ENCODE results near the gene C17orf78. TPM values are rescaled to one million over a fixed set of nuclear protein-coding genes. Genes with fewer than 3 reads are reported as not detected.

The C17orf78 gene
- total RNA-seq, 1 donor from 2014 or later: not detected

DNA sequence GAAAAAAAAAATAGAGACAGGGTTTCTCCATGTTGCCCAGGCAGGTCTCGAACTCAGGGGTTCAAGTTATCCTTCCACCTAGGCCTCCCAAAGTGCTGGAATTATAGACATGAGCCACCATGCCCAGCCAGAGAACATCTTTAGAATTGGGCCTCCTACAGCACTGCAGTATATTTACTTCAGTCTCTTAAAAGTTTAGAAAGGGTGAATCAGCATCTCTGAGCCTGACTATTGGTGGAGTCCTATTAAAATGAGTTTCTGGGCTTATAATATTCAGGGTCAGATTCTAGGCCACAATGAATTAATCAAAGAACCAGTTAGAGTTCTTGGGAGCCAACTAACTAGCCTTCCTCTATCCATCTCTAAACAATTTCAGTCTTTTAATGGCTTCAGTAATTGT is 53.7 kb downstream of the C17orf78 start:
- peaks cover 11% of the 10 kb centered on the region for H3K36me3 Mint-ChIP-seq (ENCODE audit: low read depth, unreplicated experiment)
- no peak overlapping the region for H3K4me2 ChIP-seq (ENCODE audit: low read length)
- no peaks in the 10 kb centered on the region for H3K4me1 ChIP-seq (ENCODE audit: insufficient read depth, low read length)
- no peak overlapping the region for H3K4me3 Mint-ChIP-seq (ENCODE audit: unreplicated experiment)
- no peak overlapping the region for H3K9ac ChIP-seq (ENCODE audit: low read length)
- H3K4me3 ChIP-seq (ENCODE audit: insufficient read depth, low read depth, low read length): no peak overlapping the region
- H3K27me3 ChIP-seq (ENCODE audit: insufficient read depth, low read length): no peaks in the 10 kb centered on the region
- H3K79me2 ChIP-seq (ENCODE audit: insufficient read depth, low read length): no peaks in the 10 kb centered on the region
- FAIRE-seq (no peak), DNase-seq (ENCODE audit: low read depth) (no peak)
- H4K20me1 ChIP-seq (ENCODE audit: insufficient read depth, low read length): peaks cover 3% of the 10 kb centered on the region
- TF ChIP-seq CTCF (IDR thresholded peaks at IDR 0.05; ENCODE audit: insufficient read depth, low read depth, low read length) (no peak), EZH2 (IDR thresholded peaks at IDR 0.05; ENCODE audit: insufficient read depth, low read length) (no peak)
- peaks cover 14% of the 10 kb centered on the region for H3K4me1 Mint-ChIP-seq (ENCODE audit: low read depth, unreplicated experiment)
- peaks cover 36% of the 10 kb centered on the region for H3K36me3 ChIP-seq (ENCODE audit: insufficient read depth, low read length)
- H3K27ac Mint-ChIP-seq (ENCODE audit: unreplicated experiment): peak overlapping the region; percentile 96
- no peaks in the 10 kb centered on the region for H3K9me3 Mint-ChIP-seq (ENCODE audit: unreplicated experiment)
- no peaks in the 10 kb centered on the region for H3K9me3 ChIP-seq (ENCODE audit: insufficient read depth, low read depth, low read length)
- H3K27me3 Mint-ChIP-seq (ENCODE audit: low read depth, unreplicated experiment): no peaks in the 10 kb centered on the region
- H3K27ac ChIP-seq (ENCODE audit: low read depth, low read length): no peak overlapping the region
- H2AFZ ChIP-seq (ENCODE audit: low read depth, low read length): no peak overlapping the region

GRCh38 chr17:37430051-37430627 is 54.4 kb downstream of the C17orf78 start:
- no peaks in the 10 kb centered on the region for H3K27me3 ChIP-seq (ENCODE audit: insufficient read depth, low read length)
- peak overlapping the region; percentile 9 for H3K27ac ChIP-seq (ENCODE audit: low read depth, low read length)
- no peaks in the 10 kb centered on the region for H3K4me1 ChIP-seq (ENCODE audit: insufficient read depth, low read length)
- TF ChIP-seq CTCF (IDR thresholded peaks at IDR 0.05; ENCODE audit: insufficient read depth, low read depth, low read length) (no peak), EZH2 (IDR thresholded peaks at IDR 0.05; ENCODE audit: insufficient read depth, low read length) (no peak)
- Mint-ChIP-seq H3K4me1 (ENCODE audit: low read depth, unreplicated experiment) (peaks cover 14% of the 10 kb centered on the region), H3K36me3 (ENCODE audit: low read depth, unreplicated experiment) (peaks cover 8% of the 10 kb centered on the region), H3K27ac (ENCODE audit: unreplicated experiment) (peak overlapping the region; percentile 96), H3K27me3 (ENCODE audit: low read depth, unreplicated experiment) (no peaks in the 10 kb centered on the region), H3K4me3 (ENCODE audit: unreplicated experiment) (peak overlapping the region; percentile 67), H3K9me3 (ENCODE audit: unreplicated experiment) (no peaks in the 10 kb centered on the region)
- no peak overlapping the region for H2AFZ ChIP-seq (ENCODE audit: low read depth, low read length)
- H3K9ac ChIP-seq (ENCODE audit: low read length): no peak overlapping the region
- H3K36me3 ChIP-seq (ENCODE audit: insufficient read depth, low read length): peaks cover 32% of the 10 kb centered on the region
- peak; percentile 62 for DNase-seq (ENCODE audit: low read depth)
- H4K20me1 ChIP-seq (ENCODE audit: insufficient read depth, low read length): peaks cover 3% of the 10 kb centered on the region
- no peak overlapping the region for H3K4me3 ChIP-seq (ENCODE audit: insufficient read depth, low read depth, low read length)
- H3K79me2 ChIP-seq (ENCODE audit: insufficient read depth, low read length): no peaks in the 10 kb centered on the region
- no peaks in the 10 kb centered on the region for H3K9me3 ChIP-seq (ENCODE audit: insufficient read depth, low read depth, low read length)
- FAIRE-seq: no peak
- no peak overlapping the region for H3K4me2 ChIP-seq (ENCODE audit: low read length)

GRCh38 chr17:37432671-37433070 is 56.9 kb downstream of the C17orf78 start:
- Histone ChIP-seq H3K36me3 (ENCODE audit: insufficient read depth, low read length) (peaks cover 13% of the 10 kb centered on the region), H2AFZ (ENCODE audit: low read depth, low read length) (no peak overlapping the region), H3K4me1 (ENCODE audit: insufficient read depth, low read length) (no peaks in the 10 kb centered on the region), H3K4me3 (ENCODE audit: insufficient read depth, low read depth, low read length) (no peak overlapping the region), H3K9me3 (ENCODE audit: insufficient read depth, low read depth, low read length) (no peaks in the 10 kb centered on the region), H3K27ac (ENCODE audit: low read depth, low read length) (no peak overlapping the region), H3K9ac (ENCODE audit: low read length) (no peak overlapping the region), H4K20me1 (ENCODE audit: insufficient read depth, low read length) (peaks cover 3% of the 10 kb centered on the region), H3K4me2 (ENCODE audit: low read length) (no peak overlapping the region), H3K79me2 (ENCODE audit: insufficient read depth, low read length) (no peaks in the 10 kb centered on the region), H3K27me3 (ENCODE audit: insufficient read depth, low read length) (no peaks in the 10 kb centered on the region)
- Mint-ChIP-seq H3K27me3 (ENCODE audit: low read depth, unreplicated experiment) (no peaks in the 10 kb centered on the region), H3K36me3 (ENCODE audit: low read depth, unreplicated experiment) (peaks cover 3% of the 10 kb centered on the region), H3K9me3 (ENCODE audit: unreplicated experiment) (no peaks in the 10 kb centered on the region), H3K4me1 (ENCODE audit: low read depth, unreplicated experiment) (peaks cover 14% of the 10 kb centered on the region), H3K4me3 (ENCODE audit: unreplicated experiment) (no peak overlapping the region), H3K27ac (ENCODE audit: unreplicated experiment) (no peak overlapping the region)
- TF ChIP-seq CTCF (IDR thresholded peaks at IDR 0.05; ENCODE audit: insufficient read depth, low read depth, low read length) (no peak), EZH2 (IDR thresholded peaks at IDR 0.05; ENCODE audit: insufficient read depth, low read length) (no peak)
- DNase-seq (ENCODE audit: low read depth) (no peak), FAIRE-seq (no peak)
